ENCODE measurements around the gene DHX35.
"Not testable (repeated sequence)": the region's sequence is repeated elsewhere in the genome, so short reads cannot be mapped to it uniquely, and the experiment has no call there.

DNA sequence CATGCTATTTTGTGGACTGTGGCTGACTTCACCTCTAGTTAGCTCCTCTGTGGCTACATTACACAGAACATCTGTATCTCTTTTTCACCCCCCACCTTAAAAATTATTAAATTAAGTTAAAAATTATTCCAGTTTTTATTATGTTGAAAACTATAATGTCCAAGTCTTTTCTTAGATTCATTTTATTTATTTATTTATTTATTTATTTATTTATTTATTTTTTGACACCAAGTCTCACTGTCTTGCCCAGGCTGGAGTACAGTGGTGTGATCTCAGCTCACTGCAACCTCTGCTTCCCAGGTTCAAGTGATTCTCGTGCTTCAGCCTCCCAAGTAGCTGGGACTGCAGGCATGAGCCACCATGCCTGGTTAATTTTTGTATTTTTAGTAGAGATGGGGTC lies 34.7 kb downstream of the DHX35 start:
- not testable (repeated sequence) for TF ChIP-seq SRSF9 (IDR thresholded peaks at IDR 0.05; ENCODE audit: borderline replicate concordance, insufficient read depth, low read depth, low read length, poor library complexity, severe bottlenecking); CBX2 (IDR thresholded peaks at IDR 0.05; ENCODE audit: low read depth, low read length); CBX2 (CRISPR knock-in tag; IDR thresholded peaks at IDR 0.05; ENCODE audit: low read depth); POLR2A (IDR thresholded peaks at IDR 0.05; ENCODE audit: insufficient read depth in 1 of 2, low read depth in 2 of 2, low read length in 2 of 2); ZNF335 (CRISPR knock-in tag; IDR thresholded peaks at IDR 0.05); XBP1 (CRISPR knock-in tag; IDR thresholded peaks at IDR 0.05); NCOA1 (CRISPR knock-in tag; IDR thresholded peaks at IDR 0.05); ZNF251 (CRISPR knock-in tag; IDR thresholded peaks at IDR 0.05); ASH2L (IDR thresholded peaks at IDR 0.05; ENCODE audit: insufficient read length, low read depth, low read length); NCOA2 (CRISPR knock-in tag; IDR thresholded peaks at IDR 0.05); BHLHE40 (IDR thresholded peaks at IDR 0.05; ENCODE audit: low read length); POLR2G (IDR thresholded peaks at IDR 0.05; ENCODE audit: low read depth, low read length)
- TF ChIP-seq, protein P1, sequence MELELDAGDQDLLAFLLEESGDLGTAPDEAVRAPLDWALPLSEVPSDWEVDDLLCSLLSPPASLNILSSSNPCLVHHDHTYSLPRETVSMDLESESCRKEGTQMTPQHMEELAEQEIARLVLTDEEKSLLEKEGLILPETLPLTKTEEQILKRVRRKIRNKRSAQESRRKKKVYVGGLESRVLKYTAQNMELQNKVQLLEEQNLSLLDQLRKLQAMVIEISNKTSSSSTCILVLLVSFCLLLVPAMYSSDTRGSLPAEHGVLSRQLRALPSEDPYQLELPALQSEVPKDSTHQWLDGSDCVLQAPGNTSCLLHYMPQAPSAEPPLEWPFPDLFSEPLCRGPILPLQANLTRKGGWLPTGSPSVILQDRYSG (CRISPR knock-in tag; IDR thresholded peaks at IDR 0.05) = not testable (repeated sequence)
- TF ChIP-seq, protein P2, sequence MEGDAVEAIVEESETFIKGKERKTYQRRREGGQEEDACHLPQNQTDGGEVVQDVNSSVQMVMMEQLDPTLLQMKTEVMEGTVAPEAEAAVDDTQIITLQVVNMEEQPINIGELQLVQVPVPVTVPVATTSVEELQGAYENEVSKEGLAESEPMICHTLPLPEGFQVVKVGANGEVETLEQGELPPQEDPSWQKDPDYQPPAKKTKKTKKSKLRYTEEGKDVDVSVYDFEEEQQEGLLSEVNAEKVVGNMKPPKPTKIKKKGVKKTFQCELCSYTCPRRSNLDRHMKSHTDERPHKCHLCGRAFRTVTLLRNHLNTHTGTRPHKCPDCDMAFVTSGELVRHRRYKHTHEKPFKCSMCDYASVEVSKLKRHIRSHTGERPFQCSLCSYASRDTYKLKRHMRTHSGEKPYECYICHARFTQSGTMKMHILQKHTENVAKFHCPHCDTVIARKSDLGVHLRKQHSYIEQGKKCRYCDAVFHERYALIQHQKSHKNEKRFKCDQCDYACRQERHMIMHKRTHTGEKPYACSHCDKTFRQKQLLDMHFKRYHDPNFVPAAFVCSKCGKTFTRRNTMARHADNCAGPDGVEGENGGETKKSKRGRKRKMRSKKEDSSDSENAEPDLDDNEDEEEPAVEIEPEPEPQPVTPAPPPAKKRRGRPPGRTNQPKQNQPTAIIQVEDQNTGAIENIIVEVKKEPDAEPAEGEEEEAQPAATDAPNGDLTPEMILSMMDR (CRISPR knock-in tag; IDR thresholded peaks at IDR 0.05) = not testable (repeated sequence)
- TF ChIP-seq, protein P3, sequence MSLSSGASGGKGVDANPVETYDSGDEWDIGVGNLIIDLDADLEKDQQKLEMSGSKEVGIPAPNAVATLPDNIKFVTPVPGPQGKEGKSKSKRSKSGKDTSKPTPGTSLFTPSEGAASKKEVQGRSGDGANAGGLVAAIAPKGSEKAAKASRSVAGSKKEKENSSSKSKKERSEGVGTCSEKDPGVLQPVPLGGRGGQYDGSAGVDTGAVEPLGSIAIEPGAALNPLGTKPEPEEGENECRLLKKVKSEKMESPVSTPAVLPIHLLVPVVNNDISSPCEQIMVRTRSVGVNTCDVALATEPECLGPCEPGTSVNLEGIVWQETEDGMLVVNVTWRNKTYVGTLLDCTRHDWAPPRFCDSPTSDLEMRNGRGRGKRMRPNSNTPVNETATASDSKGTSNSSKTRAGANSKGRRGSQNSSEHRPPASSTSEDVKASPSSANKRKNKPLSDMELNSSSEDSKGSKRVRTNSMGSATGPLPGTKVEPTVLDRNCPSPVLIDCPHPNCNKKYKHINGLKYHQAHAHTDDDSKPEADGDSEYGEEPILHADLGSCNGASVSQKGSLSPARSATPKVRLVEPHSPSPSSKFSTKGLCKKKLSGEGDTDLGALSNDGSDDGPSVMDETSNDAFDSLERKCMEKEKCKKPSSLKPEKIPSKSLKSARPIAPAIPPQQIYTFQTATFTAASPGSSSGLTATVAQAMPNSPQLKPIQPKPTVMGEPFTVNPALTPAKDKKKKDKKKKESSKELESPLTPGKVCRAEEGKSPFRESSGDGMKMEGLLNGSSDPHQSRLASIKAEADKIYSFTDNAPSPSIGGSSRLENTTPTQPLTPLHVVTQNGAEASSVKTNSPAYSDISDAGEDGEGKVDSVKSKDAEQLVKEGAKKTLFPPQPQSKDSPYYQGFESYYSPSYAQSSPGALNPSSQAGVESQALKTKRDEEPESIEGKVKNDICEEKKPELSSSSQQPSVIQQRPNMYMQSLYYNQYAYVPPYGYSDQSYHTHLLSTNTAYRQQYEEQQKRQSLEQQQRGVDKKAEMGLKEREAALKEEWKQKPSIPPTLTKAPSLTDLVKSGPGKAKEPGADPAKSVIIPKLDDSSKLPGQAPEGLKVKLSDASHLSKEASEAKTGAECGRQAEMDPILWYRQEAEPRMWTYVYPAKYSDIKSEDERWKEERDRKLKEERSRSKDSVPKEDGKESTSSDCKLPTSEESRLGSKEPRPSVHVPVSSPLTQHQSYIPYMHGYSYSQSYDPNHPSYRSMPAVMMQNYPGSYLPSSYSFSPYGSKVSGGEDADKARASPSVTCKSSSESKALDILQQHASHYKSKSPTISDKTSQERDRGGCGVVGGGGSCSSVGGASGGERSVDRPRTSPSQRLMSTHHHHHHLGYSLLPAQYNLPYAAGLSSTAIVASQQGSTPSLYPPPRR (CRISPR knock-in tag; IDR thresholded peaks at IDR 0.05; ENCODE audit: borderline replicate concordance) = not testable (repeated sequence)

Data from HepG2 (cell line).